ENCODE data around the gene FAM131B. TPM values are rescaled to one million over a fixed set of nuclear protein-coding genes. Genes with fewer than 3 reads are reported as not detected.

Gene FAM131B
- total RNA-seq, 1 experiment from 2014 or later = 6.9 TPM

DNA sequence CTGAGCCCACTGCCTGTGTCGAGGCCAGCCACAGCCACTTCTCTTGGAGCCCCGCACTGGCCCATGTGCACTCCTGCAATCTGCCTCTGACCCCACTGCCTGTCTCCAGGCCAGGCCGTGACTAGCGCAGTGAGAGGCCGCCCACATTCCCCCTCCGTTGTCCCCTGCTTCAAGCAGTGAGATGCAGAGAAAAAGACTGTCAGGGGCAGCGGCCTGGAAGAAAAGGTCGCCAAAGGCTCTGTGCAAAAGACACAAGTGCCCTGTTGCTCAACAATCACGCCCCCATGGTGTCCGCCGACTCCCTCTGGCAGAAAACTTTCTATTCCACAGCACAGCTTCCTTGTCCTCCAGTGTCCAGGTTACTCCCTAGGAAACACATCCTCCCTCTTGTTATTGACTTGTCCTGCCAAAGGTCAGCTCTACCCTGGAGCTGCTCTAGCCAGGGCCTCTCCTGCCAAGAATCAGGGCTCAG, 9.9 kb downstream of the FAM131B start:
- POLR2A ChIA-PET (ENCODE audit: unreplicated experiment) = no interaction called here
- Histone ChIP-seq H2AFZ (ENCODE audit: low read length) (no peak overlapping the region), H3K27ac (ENCODE audit: low read length) (no peak overlapping the region), H3K9ac (ENCODE audit: low read length) (no peak overlapping the region), H3K9me2 (replicated peaks; ENCODE audit: low read length) (no peaks in the 10 kb centered on the region), H3K4me2 (ENCODE audit: low read length) (no peak overlapping the region), H3K27me3 (ENCODE audit: low read length) (no peaks in the 10 kb centered on the region), H3K79me2 (ENCODE audit: low read length) (no peaks in the 10 kb centered on the region), H3K9me3 (ENCODE audit: low read length) (no peaks in the 10 kb centered on the region), H3K4me1 (ENCODE audit: insufficient read depth, low read length) (no peaks in the 10 kb centered on the region), H3F3A (ENCODE audit: low read length, unreplicated experiment) (no peaks in the 10 kb centered on the region), H4K20me1 (ENCODE audit: low read length) (no peaks in the 10 kb centered on the region), H3K36me3 (ENCODE audit: low read depth, low read length) (no peaks in the 10 kb centered on the region), H3K4me3 (ENCODE audit: low read length) (no peak overlapping the region)
- ATAC-seq = no peak
- no TSS peak for BruUV-seq (replicated peaks)
- intact Hi-C loops (cut with micrococcal nuclease) = no loop called here
- CTCF ChIA-PET = no interaction called here
- TF ChIP-seq EZH2 (IDR thresholded peaks at IDR 0.05; ENCODE audit: low read length, unreplicated experiment) = no peak
- TF ChIP-seq EZH2phosphoT487 (IDR thresholded peaks at IDR 0.05; ENCODE audit: borderline replicate concordance, low read length) = no peak
- TF ChIP-seq, protein P1, sequence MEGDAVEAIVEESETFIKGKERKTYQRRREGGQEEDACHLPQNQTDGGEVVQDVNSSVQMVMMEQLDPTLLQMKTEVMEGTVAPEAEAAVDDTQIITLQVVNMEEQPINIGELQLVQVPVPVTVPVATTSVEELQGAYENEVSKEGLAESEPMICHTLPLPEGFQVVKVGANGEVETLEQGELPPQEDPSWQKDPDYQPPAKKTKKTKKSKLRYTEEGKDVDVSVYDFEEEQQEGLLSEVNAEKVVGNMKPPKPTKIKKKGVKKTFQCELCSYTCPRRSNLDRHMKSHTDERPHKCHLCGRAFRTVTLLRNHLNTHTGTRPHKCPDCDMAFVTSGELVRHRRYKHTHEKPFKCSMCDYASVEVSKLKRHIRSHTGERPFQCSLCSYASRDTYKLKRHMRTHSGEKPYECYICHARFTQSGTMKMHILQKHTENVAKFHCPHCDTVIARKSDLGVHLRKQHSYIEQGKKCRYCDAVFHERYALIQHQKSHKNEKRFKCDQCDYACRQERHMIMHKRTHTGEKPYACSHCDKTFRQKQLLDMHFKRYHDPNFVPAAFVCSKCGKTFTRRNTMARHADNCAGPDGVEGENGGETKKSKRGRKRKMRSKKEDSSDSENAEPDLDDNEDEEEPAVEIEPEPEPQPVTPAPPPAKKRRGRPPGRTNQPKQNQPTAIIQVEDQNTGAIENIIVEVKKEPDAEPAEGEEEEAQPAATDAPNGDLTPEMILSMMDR (conservative IDR thresholded peaks at IDR 0.05; ENCODE audit: low read depth, low read length) = no peak
- DNase-seq = no peak

DNA sequence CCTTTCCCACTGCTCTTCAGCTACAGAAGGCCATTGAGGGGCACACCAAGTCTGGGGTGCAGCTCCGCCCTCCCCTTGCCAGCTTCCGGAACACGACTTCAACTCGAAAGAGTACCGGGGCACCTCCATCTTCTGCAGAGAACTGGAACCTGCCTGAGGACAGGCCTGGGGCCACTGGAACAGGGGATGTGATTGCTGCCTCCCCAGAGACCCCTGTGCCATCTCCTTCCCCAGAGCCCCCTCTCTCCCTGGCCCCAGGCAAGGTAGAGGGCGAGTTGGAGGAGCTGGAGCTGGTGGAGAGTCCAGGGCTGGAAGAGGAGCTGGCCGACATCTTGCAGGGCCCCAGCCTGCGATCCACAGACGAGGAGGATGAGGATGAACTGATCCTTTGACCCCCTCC, 10.9 kb downstream of the FAM131B start:
- H3K27me3 ChIP-seq (ENCODE audit: low read length) = no peaks in the 10 kb centered on the region
- no TSS peak for BruUV-seq (replicated peaks)
- TF ChIP-seq EZH2phosphoT487 (IDR thresholded peaks at IDR 0.05; ENCODE audit: borderline replicate concordance, low read length) = no peak
- TF ChIP-seq, protein P1 (conservative IDR thresholded peaks at IDR 0.05; ENCODE audit: low read depth, low read length) = no peak
- no peak for TF ChIP-seq EZH2 (IDR thresholded peaks at IDR 0.05; ENCODE audit: low read length, unreplicated experiment)
- CTCF ChIA-PET = no interaction called here
- H3K9me2 ChIP-seq (replicated peaks; ENCODE audit: low read length) = no peaks in the 10 kb centered on the region
- intact Hi-C loops (cut with micrococcal nuclease) = no loop called here
- no peak for ATAC-seq
- POLR2A ChIA-PET (ENCODE audit: unreplicated experiment) = no interaction called here
- H3K27ac ChIP-seq (ENCODE audit: low read length) = no peak overlapping the region
- H3F3A ChIP-seq (ENCODE audit: low read length, unreplicated experiment) = no peaks in the 10 kb centered on the region
- no peaks in the 10 kb centered on the region for H4K20me1 ChIP-seq (ENCODE audit: low read length)
- no peak for DNase-seq
- no peaks in the 10 kb centered on the region for H3K36me3 ChIP-seq (ENCODE audit: low read depth, low read length)
- H2AFZ ChIP-seq (ENCODE audit: low read length) = no peak overlapping the region
- no peak overlapping the region for H3K4me3 ChIP-seq (ENCODE audit: low read length)
- H3K9ac ChIP-seq (ENCODE audit: low read length) = no peak overlapping the region
- no peaks in the 10 kb centered on the region for H3K79me2 ChIP-seq (ENCODE audit: low read length)
- H3K4me2 ChIP-seq (ENCODE audit: low read length) = no peak overlapping the region
- H3K9me3 ChIP-seq (ENCODE audit: low read length) = no peaks in the 10 kb centered on the region
- H3K4me1 ChIP-seq (ENCODE audit: insufficient read depth, low read length) = no peaks in the 10 kb centered on the region

DNA sequence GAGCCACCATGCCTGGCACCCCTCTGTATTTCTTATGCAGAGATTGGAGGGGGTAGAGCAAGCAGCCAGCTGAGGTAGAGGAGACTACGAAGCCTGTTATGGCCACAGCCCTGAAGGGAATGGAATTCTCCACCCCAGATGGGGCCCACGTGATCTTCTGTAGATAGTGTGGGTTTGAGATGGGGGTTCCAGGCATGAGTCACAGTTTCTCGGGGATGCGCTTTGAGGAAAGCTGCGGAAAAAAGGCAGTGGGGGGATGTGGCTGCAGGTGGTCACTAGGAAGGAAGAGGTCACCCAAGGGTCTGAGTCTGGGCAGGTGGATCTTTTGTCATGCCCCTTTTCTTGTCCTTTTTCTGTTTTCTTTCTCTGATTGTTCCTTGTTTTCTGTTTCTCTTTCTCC, 11.5 kb downstream of the FAM131B start:
- Histone ChIP-seq H3K4me2 (ENCODE audit: low read length) (no peak overlapping the region), H3K9me3 (ENCODE audit: low read length) (no peaks in the 10 kb centered on the region), H3K27me3 (ENCODE audit: low read length) (no peaks in the 10 kb centered on the region), H3K27ac (ENCODE audit: low read length) (no peak overlapping the region), H4K20me1 (ENCODE audit: low read length) (no peaks in the 10 kb centered on the region), H3K9me2 (replicated peaks; ENCODE audit: low read length) (no peaks in the 10 kb centered on the region), H3F3A (ENCODE audit: low read length, unreplicated experiment) (no peaks in the 10 kb centered on the region), H2AFZ (ENCODE audit: low read length) (no peak overlapping the region), H3K36me3 (ENCODE audit: low read depth, low read length) (no peaks in the 10 kb centered on the region), H3K4me1 (ENCODE audit: insufficient read depth, low read length) (no peaks in the 10 kb centered on the region), H3K79me2 (ENCODE audit: low read length) (no peaks in the 10 kb centered on the region), H3K4me3 (ENCODE audit: low read length) (no peak overlapping the region), H3K9ac (ENCODE audit: low read length) (no peak overlapping the region)
- BruUV-seq (replicated peaks) = no TSS peak
- intact Hi-C loops (cut with micrococcal nuclease) = no loop called here
- ChIA-PET POLR2A (ENCODE audit: unreplicated experiment) (no interaction called here), CTCF (no interaction called here)
- DNase-seq (no peak), ATAC-seq (no peak)
- TF ChIP-seq EZH2 (IDR thresholded peaks at IDR 0.05; ENCODE audit: low read length, unreplicated experiment) (no peak), EZH2phosphoT487 (IDR thresholded peaks at IDR 0.05; ENCODE audit: borderline replicate concordance, low read length) (no peak)
- TF ChIP-seq, protein P1 (conservative IDR thresholded peaks at IDR 0.05; ENCODE audit: low read depth, low read length) = no peak

All from PC-3 (cell line).